H9 (cell line): ENCODE results near the gene RAB4B. TPM values are rescaled to one million over a fixed set of nuclear protein-coding genes. Genes with fewer than 3 reads are reported as not detected.
A peak's percentile ranks its signal among the peaks of the same experiment; 100 is the strongest.

Experiments
- DNase-seq: peaks from one replicate; pipeline ENCODE4 v3.0.0-alpha.2; 2017
- H2AFZ ChIP-seq: one replicate; pipeline ENCODE4 v1.6.1; 2013; ENCODE audit warnings: mild to moderate bottlenecking, low read length, control low read depth, moderate library complexity
- H2AK5ac ChIP-seq: 2 replicates; pipeline ENCODE4 v1.6.1; 2013; ENCODE audit warnings: low read length, control low read depth, mixed read lengths; ENCODE audit not compliant: insufficient read length
- H2BK120ac ChIP-seq: one replicate; pipeline ENCODE4 v1.6.1; 2013; ENCODE audit warnings: low read depth, mild to moderate bottlenecking, low read length, control low read depth, inconsistent platforms; ENCODE audit not compliant: poor library complexity, severe bottlenecking
- H2BK12ac ChIP-seq: 2 replicates; pipeline ENCODE4 v1.6.1; 2013; ENCODE audit warnings: low read length, control low read depth, mixed read lengths, low read depth; ENCODE audit not compliant: insufficient read length
- H2BK15ac ChIP-seq: 2 replicates; pipeline ENCODE4 v1.6.1; 2013; ENCODE audit warnings: low read depth, low read length, control low read depth
- H2BK20ac ChIP-seq: one replicate; pipeline ENCODE4 v1.6.1; 2013; ENCODE audit warnings: low read depth, mild to moderate bottlenecking, low read length, control low read depth, inconsistent platforms; ENCODE audit not compliant: poor library complexity, severe bottlenecking
- H2BK5ac ChIP-seq: 2 replicates; pipeline ENCODE4 v1.6.1; 2013; ENCODE audit warnings: low read length, control low read depth, mixed read lengths; ENCODE audit not compliant: insufficient read length
- H3K14ac ChIP-seq: 2 replicates; pipeline ENCODE4 v1.6.1; 2013; ENCODE audit warnings: low read length, control low read depth; ENCODE audit not compliant: insufficient read depth
- H3K18ac ChIP-seq: 2 replicates; pipeline ENCODE4 v1.6.1; 2013; ENCODE audit warnings: low read depth, mild to moderate bottlenecking, mixed read lengths, low read length, control low read depth; ENCODE audit not compliant: insufficient read length
- H3K23ac ChIP-seq: 2 replicates; pipeline ENCODE4 v1.6.1; 2013; ENCODE audit warnings: low read length, control low read depth, mixed read lengths, low read depth; ENCODE audit not compliant: insufficient read length
- H3K23me2 ChIP-seq: 2 replicates; pipeline ENCODE4 v1.6.1; 2013; ENCODE audit warnings: low read depth, mild to moderate bottlenecking, mixed read lengths, low read length, control low read depth; ENCODE audit not compliant: insufficient read length, poor library complexity, severe bottlenecking
- H3K27ac ChIP-seq: 2 replicates; pipeline ENCODE4 v1.5.1; 2013; ENCODE audit warnings: low read length, control low read depth, mixed read lengths, low read depth; ENCODE audit not compliant: insufficient read length
- H3K27me3 ChIP-seq: 2 replicates; pipeline ENCODE4 v1.6.1; 2013; ENCODE audit warnings: low read length, control low read depth, inconsistent platforms; ENCODE audit not compliant: insufficient read depth
- H3K4ac ChIP-seq: 2 replicates; pipeline ENCODE4 v1.6.1; 2013; ENCODE audit warnings: low read depth, mild to moderate bottlenecking, control low read depth, inconsistent platforms, low read length, moderate library complexity
- H3K4me1 ChIP-seq: 2 replicates; pipeline ENCODE4 v1.6.1; 2013; ENCODE audit warnings: low read length, control low read depth, inconsistent platforms; ENCODE audit not compliant: insufficient read depth
- H3K4me2 ChIP-seq: 2 replicates; pipeline ENCODE4 v1.6.1; 2013; ENCODE audit warnings: low read length, control low read depth, mixed read lengths; ENCODE audit not compliant: insufficient read length, insufficient read depth
- H3K56ac ChIP-seq: 2 replicates; pipeline ENCODE4 v1.6.1; 2013; ENCODE audit warnings: low read depth, mild to moderate bottlenecking, mixed read lengths, low read length, control low read depth; ENCODE audit not compliant: insufficient read length
- H3K79me1 ChIP-seq: 2 replicates; pipeline ENCODE4 v1.6.1; 2013; ENCODE audit warnings: low read depth, mild to moderate bottlenecking, moderate library complexity, low read length, control low read depth, inconsistent platforms; ENCODE audit not compliant: insufficient read depth, poor library complexity, severe bottlenecking
- H3K79me2 ChIP-seq: 2 replicates; pipeline ENCODE4 v1.6.1; 2013; ENCODE audit warnings: low read length, control low read depth, inconsistent platforms; ENCODE audit not compliant: insufficient read depth
- H3K9ac ChIP-seq: 2 replicates; pipeline ENCODE4 v1.6.1; 2013; ENCODE audit warnings: low read length, control low read depth, mixed read lengths; ENCODE audit not compliant: insufficient read length; ENCODE audit errors: extremely low read depth
- H3K9me3 ChIP-seq: one replicate; pipeline ENCODE4 v1.6.1; 2013; ENCODE audit warnings: low read depth, low read length, inconsistent platforms; ENCODE audit not compliant: control insufficient read depth
- H3T11ph ChIP-seq: one replicate; pipeline ENCODE4 v1.6.1; 2013; ENCODE audit warnings: mild to moderate bottlenecking, low read length, control low read depth, inconsistent platforms
- H4K20me1 ChIP-seq: one replicate; pipeline ENCODE4 v1.6.1; 2013; ENCODE audit not compliant: control insufficient read depth, insufficient read length, insufficient read depth
- H4K5ac ChIP-seq: 2 replicates; pipeline ENCODE4 v1.6.1; 2013; ENCODE audit warnings: low read depth, mild to moderate bottlenecking, mixed read lengths, low read length, control low read depth; ENCODE audit not compliant: insufficient read length
- H4K8ac ChIP-seq: replicated peaks from 2 replicates; pipeline ENCODE4 v1.6.1; 2013; ENCODE audit warnings: low read length, control low read depth, mixed read lengths, low read depth; ENCODE audit not compliant: insufficient read length
- H4K91ac ChIP-seq: 2 replicates; pipeline ENCODE4 v1.6.1; 2013; ENCODE audit warnings: low read depth, mild to moderate bottlenecking, moderate library complexity, mixed read lengths, low read length, control low read depth; ENCODE audit not compliant: insufficient read length
- H3K27ac Mint-ChIP-seq, 3 experiments: 2 replicates in 2 of 3; 3 replicates in 1 of 3; pipeline ENCODE4 v1.8.0; 2020 to 2021; ENCODE audit warnings: mixed read lengths in 3 of 3, mild to moderate bottlenecking in 1 of 3, moderate library complexity in 1 of 3
- H3K27me3 Mint-ChIP-seq: 2 replicates; pipeline ENCODE4 v1.8.0; 2021; ENCODE audit warnings: low read depth, mild to moderate bottlenecking, moderate library complexity, mixed read lengths
- H3K36me3 Mint-ChIP-seq, 3 experiments: 2 replicates in 2 of 3; 3 replicates in 1 of 3; pipeline ENCODE4 v1.8.0; 2020 to 2021; ENCODE audit warnings: low read depth in 3 of 3, mixed read lengths in 3 of 3; ENCODE audit not compliant: insufficient read depth in 1 of 3
- H3K4me1 Mint-ChIP-seq, 2 experiments: 2 replicates each; pipeline ENCODE4 v1.8.0; 2020; ENCODE audit warnings: mixed read lengths in 2 of 2
- H3K4me3 Mint-ChIP-seq, 2 experiments: 2 replicates in 1 of 2; 3 replicates in 1 of 2; pipeline ENCODE4 v1.8.0; 2020 to 2021; ENCODE audit warnings: mild to moderate bottlenecking in 2 of 2, mixed read lengths in 2 of 2, moderate library complexity in 1 of 2
- H3K9me3 Mint-ChIP-seq, 2 experiments: 2 replicates in 1 of 2; 3 replicates in 1 of 2; pipeline ENCODE4 v1.8.0; 2020; ENCODE audit warnings: mild to moderate bottlenecking in 2 of 2, mixed read lengths in 2 of 2, moderate library complexity in 1 of 2
- WGBS: extraction: QIAGEN DNeasy Blood & Tissue Kit; methylation state at CpG from one replicate; pipeline ENCODE4 v1.1.7; 2013; ENCODE audit warnings: missing lambda C conversion rate, low lambda C conversion rate, mixed read lengths; ENCODE audit not compliant: insufficient read length; ENCODE audit errors: extremely low coverage; 5-methylcytosine and 5-hydroxymethylcytosine counted together
- total RNA-seq: library from RNA; stranded (reverse); gene quantifications from 2 replicates; pipeline ENCODE4 v1.2.1, GENCODE V29; 2021
- TF ChIP-seq, protein P1 (sequence below): fragments of 200-600 bp; sonication (generic); conservative IDR thresholded peaks from 3 replicates; pipeline ENCODE4 v1.8.0; 2021; ENCODE audit warnings: antibody characterized with exemption, mild to moderate bottlenecking

The RAB4B gene
- total RNA-seq, 1 experiment from 2014 or later = 26.8 TPM

DNA sequence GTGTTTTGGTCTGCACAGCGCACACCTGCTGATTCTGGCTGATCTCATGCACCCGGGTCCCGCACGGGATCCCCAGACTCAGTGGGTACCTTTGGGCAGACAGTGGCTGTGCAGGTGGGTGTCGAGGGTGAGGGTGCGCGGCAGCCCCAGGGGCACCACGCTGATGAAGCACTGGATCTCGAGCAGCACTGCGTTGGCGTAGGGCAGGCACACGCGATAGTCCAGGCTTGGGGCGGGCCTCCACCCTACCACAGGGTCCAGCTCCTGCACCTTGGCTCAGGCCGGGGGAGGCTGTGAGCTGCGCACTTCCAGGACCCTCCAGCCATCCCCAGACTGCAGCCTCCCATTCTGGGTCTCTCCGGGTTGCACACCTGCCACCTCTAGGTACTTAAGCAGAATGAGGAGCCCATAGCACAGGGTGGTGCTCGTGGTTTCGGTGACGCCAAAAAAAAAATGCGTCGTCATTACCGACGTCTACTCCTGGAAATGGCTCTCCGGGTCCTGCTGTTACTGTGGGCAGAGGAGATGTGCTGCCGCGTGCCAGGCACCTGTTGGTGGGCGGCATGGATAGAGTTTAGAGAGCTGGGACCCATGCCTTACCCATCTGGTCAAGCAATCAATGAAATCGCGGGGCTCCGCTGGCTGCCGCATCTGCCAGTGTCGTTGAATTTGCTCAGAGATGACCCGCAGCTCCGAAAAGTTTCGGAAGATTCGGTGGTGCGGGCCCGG, 31.5 kb downstream of the RAB4B start:
- Histone ChIP-seq H3K79me2 (no peaks in the 10 kb centered on the region; the same call in 1 of the 2 replicates), H3K9me3 (no peaks in the 10 kb centered on the region), H3K4me1 (peaks cover 10% of the 10 kb centered on the region), H2BK120ac (no peak overlapping the region), H4K91ac (no peak overlapping the region), H2AFZ (no peak overlapping the region), H2BK5ac (no peak overlapping the region), H4K8ac (no peak overlapping the region), H3K27me3 (no peaks in the 10 kb centered on the region), H3K4ac (no peak overlapping the region), H2BK15ac (no peak overlapping the region), H4K5ac (no peak overlapping the region), H3K23ac (no peak overlapping the region), H2BK12ac (no peak overlapping the region), H3K14ac (no peak overlapping the region), H2BK20ac (no peak overlapping the region), H3K9ac (no peak overlapping the region), H3T11ph (no peak overlapping the region), H2AK5ac (no peak overlapping the region), H3K23me2 (peaks cover 12% of the 10 kb centered on the region), H3K4me2 (peak overlapping the region; percentile 49), H3K27ac (no peak overlapping the region), H3K56ac (no peak overlapping the region), H3K18ac (no peak overlapping the region), H4K20me1 (peaks cover 2% of the 10 kb centered on the region), H3K79me1 (peaks cover under 1% of the 10 kb centered on the region)
- H3K27me3 Mint-ChIP-seq = peaks cover 28% of the 10 kb centered on the region
- no CpG with 5 or more reads among the region's 39 CpGs for WGBS
- H3K4me3 Mint-ChIP-seq = peak overlapping the region; percentile 81 to 91; a peak in 4 of 5 replicates
- TF ChIP-seq, protein P1, sequence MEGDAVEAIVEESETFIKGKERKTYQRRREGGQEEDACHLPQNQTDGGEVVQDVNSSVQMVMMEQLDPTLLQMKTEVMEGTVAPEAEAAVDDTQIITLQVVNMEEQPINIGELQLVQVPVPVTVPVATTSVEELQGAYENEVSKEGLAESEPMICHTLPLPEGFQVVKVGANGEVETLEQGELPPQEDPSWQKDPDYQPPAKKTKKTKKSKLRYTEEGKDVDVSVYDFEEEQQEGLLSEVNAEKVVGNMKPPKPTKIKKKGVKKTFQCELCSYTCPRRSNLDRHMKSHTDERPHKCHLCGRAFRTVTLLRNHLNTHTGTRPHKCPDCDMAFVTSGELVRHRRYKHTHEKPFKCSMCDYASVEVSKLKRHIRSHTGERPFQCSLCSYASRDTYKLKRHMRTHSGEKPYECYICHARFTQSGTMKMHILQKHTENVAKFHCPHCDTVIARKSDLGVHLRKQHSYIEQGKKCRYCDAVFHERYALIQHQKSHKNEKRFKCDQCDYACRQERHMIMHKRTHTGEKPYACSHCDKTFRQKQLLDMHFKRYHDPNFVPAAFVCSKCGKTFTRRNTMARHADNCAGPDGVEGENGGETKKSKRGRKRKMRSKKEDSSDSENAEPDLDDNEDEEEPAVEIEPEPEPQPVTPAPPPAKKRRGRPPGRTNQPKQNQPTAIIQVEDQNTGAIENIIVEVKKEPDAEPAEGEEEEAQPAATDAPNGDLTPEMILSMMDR = no peak
- H3K27ac Mint-ChIP-seq = peak overlapping the region in 1 of 3 experiments; percentile 84; a peak in 3 of 7 replicates
- DNase-seq = no peak
- H3K9me3 Mint-ChIP-seq = no peaks in the 10 kb centered on the region
- peaks cover 17 to 39% (median 25%) of the 10 kb centered on the region in 3 experiments; a peak in 6 of 7 replicates for H3K36me3 Mint-ChIP-seq
- H3K4me1 Mint-ChIP-seq = peaks cover 55 to 63% of the 10 kb centered on the region in 2 experiments
